T-helper 1 cell treated with Interleukin-12 subunit alpha and Interleukin-12 subunit beta and Interleukin-4 antibody, amounts not matched to agents 30 μg/mL and 1 μg/mL, for 36 hours (primary cell): ENCODE data around the gene STX8.

Source experiments
- H3K27ac Mint-ChIP-seq: one replicate; pipeline ENCODE4 v1.8.0; 2021; ENCODE audit warnings: mild to moderate bottlenecking, mixed read lengths
- H3K27me3 Mint-ChIP-seq: one replicate; pipeline ENCODE4 v1.8.0; 2021; ENCODE audit warnings: low read depth, mixed read lengths
- H3K36me3 Mint-ChIP-seq: one replicate; pipeline ENCODE4 v1.8.0; 2021; ENCODE audit warnings: low read depth, mixed read lengths
- H3K4me1 Mint-ChIP-seq: one replicate; pipeline ENCODE4 v1.8.0; 2021; ENCODE audit warnings: low read depth, mixed read lengths
- H3K4me3 Mint-ChIP-seq: one replicate; pipeline ENCODE4 v1.8.0; 2021; ENCODE audit warnings: mild to moderate bottlenecking, moderate library complexity, mixed read lengths
- H3K9me3 Mint-ChIP-seq: one replicate; pipeline ENCODE4 v1.8.0; 2021; ENCODE audit warnings: mixed read lengths

STX8 gene

DNA sequence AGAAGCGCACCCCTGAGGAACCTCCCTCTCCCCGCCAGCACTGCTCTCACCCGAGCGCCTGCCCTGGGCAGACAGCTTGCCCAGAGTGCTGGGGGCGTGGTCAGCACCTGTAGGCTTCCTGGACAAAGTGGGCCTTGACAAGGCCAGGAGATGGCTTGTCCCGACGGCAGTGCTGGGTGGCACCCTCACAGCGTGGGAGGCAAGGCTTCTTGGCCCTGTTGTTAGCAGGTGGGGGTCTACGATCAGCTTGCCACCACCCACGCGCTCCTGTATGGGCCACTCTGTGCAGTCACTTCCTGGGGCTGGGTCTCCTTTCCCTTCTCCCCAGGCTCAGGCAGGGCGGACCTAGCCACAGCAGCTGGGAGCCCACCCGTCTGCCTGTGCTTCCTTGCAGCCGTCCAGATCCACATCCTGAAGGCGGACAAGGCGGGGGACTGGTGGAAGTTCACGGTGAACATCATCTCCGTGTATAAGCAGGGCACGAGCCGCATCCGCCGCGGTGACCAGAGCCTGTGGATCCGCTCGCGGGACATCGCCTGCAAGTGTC, 336.3 kb downstream of the STX8 start:
- Mint-ChIP-seq H3K4me1 (peaks cover 9% of the 10 kb centered on the region), H3K4me3 (peak overlapping the region; percentile 73), H3K9me3 (no peaks in the 10 kb centered on the region), H3K27ac (peak overlapping the region; percentile 20), H3K27me3 (no peaks in the 10 kb centered on the region), H3K36me3 (no peaks in the 10 kb centered on the region)

DNA sequence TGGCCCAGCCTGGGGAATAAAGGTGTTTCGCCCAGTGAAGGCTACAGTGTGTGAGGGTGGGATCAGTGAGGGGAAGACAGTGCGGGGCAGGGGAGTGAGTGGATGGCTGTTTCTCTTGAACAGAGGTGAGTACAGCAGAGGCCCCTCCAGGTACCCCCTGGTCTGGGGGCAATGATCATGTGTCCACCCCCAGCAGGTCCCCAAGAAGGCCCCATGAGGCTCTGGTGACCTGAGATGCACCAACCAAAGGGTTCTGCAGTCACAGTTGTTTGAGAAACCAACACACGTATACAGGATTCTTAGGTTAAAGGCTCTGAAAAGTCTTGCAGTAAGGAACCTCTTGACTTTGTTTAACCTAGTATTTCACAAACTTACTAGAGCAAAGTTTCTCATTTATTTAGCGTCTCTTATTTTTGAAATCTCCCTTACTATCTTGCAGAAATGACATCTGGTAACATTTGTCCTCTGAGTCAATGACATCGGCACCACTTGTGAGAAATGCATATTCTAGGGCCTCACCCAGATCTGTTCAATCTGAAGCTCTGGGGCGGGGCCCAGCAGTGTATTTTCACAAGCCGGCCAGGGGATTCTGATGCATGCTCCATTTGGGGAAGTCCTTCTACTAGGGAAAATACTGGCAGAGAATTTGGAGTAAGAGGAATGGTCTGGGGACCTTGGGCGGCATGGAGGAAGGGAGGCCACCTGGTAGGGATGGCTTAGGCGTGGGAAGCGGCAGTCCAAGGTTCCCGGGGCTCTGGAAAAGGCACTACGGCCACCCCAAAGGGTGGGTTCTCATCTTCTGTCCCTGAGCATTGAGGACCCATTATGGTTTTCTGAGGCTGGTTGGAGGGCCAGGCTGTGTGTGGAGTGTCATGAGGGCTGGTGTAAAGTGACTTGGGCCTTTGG, 337.0 kb downstream of the STX8 start:
- H3K27me3 Mint-ChIP-seq, result no peaks in the 10 kb centered on the region
- peak overlapping the region; percentile 10 for H3K27ac Mint-ChIP-seq
- peaks cover 9% of the 10 kb centered on the region for H3K4me1 Mint-ChIP-seq
- H3K4me3 Mint-ChIP-seq, result peak overlapping the region; percentile 29
- no peaks in the 10 kb centered on the region for H3K9me3 Mint-ChIP-seq
- no peaks in the 10 kb centered on the region for H3K36me3 Mint-ChIP-seq

DNA sequence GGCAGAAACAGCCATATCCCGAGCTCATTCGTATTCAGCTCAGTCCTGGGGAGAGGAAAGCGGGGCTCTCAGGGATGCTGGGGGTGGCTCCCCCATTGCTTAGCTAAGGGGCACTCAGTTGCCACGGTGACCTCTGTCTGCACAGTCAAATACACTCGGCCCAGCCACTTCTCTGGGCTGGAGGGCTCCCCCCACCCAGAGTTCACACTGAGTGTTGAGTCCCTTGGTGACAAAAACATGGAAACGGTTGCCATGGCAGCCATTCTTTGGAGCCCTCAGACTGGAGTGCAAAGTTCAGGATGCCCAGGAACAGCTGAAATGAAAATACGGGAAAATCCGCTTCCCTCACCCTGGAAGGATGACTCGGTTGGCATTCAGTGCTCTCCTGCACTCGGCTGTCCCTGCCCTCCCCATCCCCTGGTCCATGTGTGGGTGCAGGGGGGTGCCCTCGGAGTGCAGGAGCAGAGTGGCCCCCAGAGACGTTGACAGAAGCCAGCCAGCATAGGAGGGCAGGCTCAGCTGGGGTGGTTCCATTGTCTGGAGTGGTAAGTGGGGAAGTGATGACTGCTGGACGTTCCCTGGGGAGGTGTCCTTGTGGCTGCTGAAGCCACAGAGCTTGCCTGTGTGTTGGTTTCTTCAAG, 337.8 kb downstream of the STX8 start:
- H3K4me3 Mint-ChIP-seq, result no peak overlapping the region
- H3K36me3 Mint-ChIP-seq, result no peaks in the 10 kb centered on the region
- H3K27ac Mint-ChIP-seq, result no peak overlapping the region
- H3K9me3 Mint-ChIP-seq, result no peaks in the 10 kb centered on the region
- peaks cover 9% of the 10 kb centered on the region for H3K4me1 Mint-ChIP-seq
- no peaks in the 10 kb centered on the region for H3K27me3 Mint-ChIP-seq

DNA sequence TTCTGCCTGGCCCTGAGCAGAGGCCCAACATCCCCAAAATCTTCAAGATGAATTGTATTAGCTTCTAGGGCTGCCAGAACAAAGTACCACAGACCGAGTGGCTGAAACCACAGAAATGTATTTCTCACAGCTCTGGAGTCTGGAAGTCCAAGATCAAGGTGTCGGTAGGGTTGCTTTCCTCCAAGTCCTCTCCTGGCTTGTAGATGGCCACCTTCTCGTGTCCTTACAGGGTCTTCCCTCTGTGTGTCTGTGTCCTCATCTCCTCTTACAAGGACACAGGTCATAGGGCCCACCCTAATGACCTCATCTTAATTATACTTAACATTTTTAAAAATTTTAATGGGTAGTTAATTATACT, 338.6 kb downstream of the STX8 start:
- Mint-ChIP-seq H3K4me1 (peaks cover 9% of the 10 kb centered on the region), H3K4me3 (no peak overlapping the region), H3K27ac (no peak overlapping the region), H3K9me3 (no peaks in the 10 kb centered on the region), H3K36me3 (no peaks in the 10 kb centered on the region), H3K27me3 (no peaks in the 10 kb centered on the region)

DNA sequence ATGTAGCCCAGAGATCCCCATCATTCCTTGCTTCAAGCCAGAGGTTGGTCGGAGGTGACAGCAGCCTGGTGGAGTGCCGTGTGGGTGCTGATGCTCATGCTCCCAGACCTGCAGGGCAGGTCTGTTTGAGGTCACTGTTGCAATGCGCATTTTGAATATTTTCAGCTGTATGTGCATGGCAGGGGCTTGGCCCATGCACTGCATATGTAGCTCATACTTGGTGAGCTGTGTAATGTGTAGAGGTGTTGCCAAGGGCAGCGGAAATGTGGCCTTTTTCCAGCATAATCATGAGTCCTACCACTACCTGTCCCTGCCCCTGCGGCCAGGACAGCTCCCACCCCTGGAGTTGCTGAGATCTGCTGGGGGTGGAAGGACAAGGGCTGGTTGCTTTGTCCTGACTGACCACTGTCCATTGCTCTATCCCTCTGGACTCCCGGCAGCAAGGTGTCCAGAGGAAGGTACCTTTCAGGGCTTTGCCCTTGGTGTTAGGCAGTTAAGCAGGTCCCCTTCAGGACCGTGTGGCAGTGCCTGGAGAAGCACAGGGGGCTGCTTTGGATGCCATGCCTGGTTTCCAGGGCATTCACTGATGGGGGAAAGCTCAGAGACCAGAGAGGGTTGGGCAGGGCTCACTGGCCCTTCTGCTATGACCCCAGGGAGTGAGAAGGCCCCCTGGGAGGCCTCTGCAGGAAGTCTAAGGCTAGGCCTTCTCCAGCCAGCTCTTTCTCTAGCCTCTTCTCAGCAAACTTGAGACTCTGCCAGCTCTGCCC, 339.2 kb downstream of the STX8 start:
- no peak overlapping the region for H3K4me3 Mint-ChIP-seq
- H3K36me3 Mint-ChIP-seq, result no peaks in the 10 kb centered on the region

DNA sequence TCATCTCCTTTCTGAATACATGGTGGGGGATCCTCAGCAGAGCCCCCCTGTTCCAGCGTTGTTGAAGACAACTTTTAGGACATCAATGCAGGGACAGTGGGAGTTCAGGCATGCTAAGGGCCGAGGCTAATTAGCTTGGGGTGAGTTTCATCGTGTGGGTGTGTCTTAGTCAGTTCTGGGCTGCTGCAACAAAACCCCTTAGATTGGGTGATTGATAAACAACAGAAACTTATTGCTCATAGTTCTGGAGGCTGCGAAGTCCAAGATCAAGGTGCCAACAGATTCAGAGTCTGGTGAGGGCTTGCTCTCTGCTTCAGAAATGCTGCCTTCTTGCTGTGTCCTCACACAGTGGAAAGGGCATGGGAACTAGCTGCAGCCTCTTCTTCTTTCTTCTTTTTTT, 340.3 kb downstream of the STX8 start:
- H3K4me1 Mint-ChIP-seq, result peaks cover 9% of the 10 kb centered on the region
- H3K4me3 Mint-ChIP-seq, result no peak overlapping the region
- no peak overlapping the region for H3K27ac Mint-ChIP-seq
- no peaks in the 10 kb centered on the region for H3K36me3 Mint-ChIP-seq
- no peaks in the 10 kb centered on the region for H3K27me3 Mint-ChIP-seq
- no peaks in the 10 kb centered on the region for H3K9me3 Mint-ChIP-seq

More for the DNA sequence above, 339.2 kb downstream of the STX8 start:
- no peaks in the 10 kb centered on the region for H3K27me3 Mint-ChIP-seq
- no peak overlapping the region for H3K27ac Mint-ChIP-seq
- H3K4me1 Mint-ChIP-seq, result peaks cover 9% of the 10 kb centered on the region
- no peaks in the 10 kb centered on the region for H3K9me3 Mint-ChIP-seq

DNA sequence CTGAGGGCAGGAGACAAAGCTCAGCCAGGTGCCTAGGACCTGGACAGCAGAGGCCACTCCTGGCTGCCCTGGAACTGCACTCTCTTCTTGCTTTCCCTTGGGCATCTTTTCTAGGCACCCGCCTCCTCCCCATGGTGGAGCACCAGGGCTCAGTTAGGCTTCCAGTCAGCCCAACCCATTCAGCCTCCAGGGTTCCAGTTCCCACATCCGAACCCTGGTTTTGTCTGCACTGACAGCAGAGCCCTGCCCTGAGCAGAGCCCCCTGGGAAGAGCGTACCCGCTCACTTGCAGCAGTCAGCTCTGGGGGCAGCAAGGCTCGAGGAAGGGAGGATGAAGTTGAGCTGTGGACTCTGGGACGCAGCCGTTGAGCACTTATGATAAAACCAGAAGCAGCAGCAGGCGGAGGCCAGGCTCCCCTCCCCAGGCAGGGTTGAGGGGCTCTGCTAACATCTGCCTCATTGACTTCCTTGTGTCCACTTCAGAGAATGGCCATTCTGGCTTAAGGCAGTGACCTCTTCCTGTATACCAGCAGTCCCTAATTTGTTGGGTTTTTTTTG, 341.2 kb downstream of the STX8 start:
- Mint-ChIP-seq H3K27me3 (no peaks in the 10 kb centered on the region), H3K4me1 (peaks cover 7% of the 10 kb centered on the region), H3K9me3 (no peaks in the 10 kb centered on the region), H3K36me3 (no peaks in the 10 kb centered on the region), H3K4me3 (no peak overlapping the region), H3K27ac (no peak overlapping the region)

DNA sequence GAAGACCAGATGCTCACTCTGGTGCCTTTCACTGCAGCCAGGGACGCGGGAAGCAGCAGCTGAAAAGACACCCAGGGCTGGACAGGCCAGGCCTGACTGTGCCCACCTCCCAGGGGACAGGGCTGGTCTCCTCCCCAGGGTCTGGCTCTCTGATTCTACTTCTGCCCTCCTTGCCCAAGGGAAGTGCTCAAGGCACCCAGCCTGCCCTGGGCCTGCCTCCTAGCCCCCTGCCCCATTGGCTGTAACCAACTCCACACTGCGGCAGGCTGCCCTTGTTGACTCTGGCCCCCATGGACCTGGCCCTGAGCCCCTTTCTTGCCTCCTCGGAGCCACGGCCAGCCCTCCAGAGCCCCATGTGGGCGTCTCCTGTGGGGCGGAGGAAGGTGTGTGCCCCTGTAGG, 341.9 kb downstream of the STX8 start:
- Mint-ChIP-seq H3K9me3 (no peaks in the 10 kb centered on the region), H3K27me3 (no peaks in the 10 kb centered on the region), H3K4me3 (no peak overlapping the region), H3K27ac (no peak overlapping the region), H3K4me1 (peaks cover 1% of the 10 kb centered on the region), H3K36me3 (no peaks in the 10 kb centered on the region)

DNA sequence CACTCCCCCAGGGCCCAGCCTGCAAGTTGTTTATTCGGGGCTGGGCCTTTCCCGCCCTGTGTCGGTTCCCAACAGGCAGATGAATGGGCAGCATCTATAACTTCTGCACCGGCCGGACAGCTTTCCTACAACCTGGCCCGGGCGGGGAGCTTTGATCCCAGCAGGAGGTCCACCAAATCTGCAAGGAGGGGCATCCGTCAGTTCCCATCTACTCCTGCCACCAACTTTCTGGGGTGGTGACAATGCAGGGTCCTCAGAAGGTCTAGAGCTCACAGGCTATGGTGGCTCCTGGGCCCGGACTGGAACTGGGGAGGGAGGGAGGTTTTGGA, 342.4 kb downstream of the STX8 start:
- H3K27me3 Mint-ChIP-seq, result no peaks in the 10 kb centered on the region
- no peaks in the 10 kb centered on the region for H3K36me3 Mint-ChIP-seq
- no peaks in the 10 kb centered on the region for H3K4me1 Mint-ChIP-seq
- no peaks in the 10 kb centered on the region for H3K9me3 Mint-ChIP-seq
- no peak overlapping the region for H3K4me3 Mint-ChIP-seq
- H3K27ac Mint-ChIP-seq, result no peak overlapping the region

DNA sequence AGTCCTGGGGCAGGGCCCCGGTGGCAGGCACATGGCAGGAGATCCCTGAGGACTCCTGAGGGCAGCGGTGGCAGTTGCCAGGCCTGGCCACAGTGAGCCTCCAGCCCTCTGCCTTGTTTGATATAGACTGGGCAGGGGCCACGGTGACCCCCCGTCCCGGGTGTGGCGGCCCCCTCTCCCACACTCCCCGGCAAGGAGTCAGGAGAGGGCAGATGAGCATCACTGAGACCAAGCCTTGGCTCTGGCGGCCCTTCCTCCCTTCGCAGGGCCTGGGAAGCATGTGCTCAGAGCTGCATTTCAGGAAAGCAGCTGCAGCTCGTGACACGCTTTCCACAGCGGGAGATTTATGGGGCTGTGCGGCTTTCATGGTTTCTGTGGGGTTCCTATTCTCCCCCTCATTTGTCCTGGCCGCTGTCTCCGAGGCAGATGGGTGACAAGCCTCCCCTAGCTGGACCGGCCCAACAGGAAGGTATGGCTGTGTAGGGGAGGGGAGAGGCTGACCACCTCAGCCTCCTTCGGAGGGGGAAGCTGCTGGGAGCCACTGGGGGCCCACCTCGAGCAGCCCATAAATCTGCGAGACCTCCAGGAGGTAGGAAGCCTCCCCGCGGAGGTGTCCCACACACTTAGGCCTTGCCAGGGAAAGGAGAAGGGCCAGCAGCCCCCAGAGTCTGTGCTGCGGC, 342.9 kb downstream of the STX8 start:
- H3K27me3 Mint-ChIP-seq, result no peaks in the 10 kb centered on the region
- H3K4me1 Mint-ChIP-seq, result no peaks in the 10 kb centered on the region
- no peak overlapping the region for H3K4me3 Mint-ChIP-seq
- no peaks in the 10 kb centered on the region for H3K36me3 Mint-ChIP-seq
- no peaks in the 10 kb centered on the region for H3K9me3 Mint-ChIP-seq
- H3K27ac Mint-ChIP-seq, result no peak overlapping the region

DNA sequence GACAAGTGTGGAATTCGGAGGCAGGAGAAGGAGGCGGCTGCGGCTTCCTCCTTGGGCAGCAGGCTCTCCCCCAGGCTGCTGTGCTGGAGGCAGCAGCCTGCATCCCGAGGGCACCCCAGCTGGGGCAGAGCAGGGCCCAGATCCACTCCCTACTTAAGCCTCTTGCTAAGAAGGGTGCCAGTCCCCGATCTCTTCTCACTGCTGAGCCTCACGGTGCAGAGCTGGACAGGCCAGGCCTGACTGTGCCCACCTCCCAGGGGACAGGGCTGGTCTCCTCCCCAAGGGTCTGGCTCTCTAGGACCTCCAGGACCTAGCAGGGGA, 343.5 kb downstream of the STX8 start:
- no peak overlapping the region for H3K27ac Mint-ChIP-seq
- H3K4me3 Mint-ChIP-seq, result no peak overlapping the region
- H3K4me1 Mint-ChIP-seq, result no peaks in the 10 kb centered on the region
- H3K27me3 Mint-ChIP-seq, result no peaks in the 10 kb centered on the region
- H3K9me3 Mint-ChIP-seq, result no peaks in the 10 kb centered on the region
- H3K36me3 Mint-ChIP-seq, result no peaks in the 10 kb centered on the region

DNA sequence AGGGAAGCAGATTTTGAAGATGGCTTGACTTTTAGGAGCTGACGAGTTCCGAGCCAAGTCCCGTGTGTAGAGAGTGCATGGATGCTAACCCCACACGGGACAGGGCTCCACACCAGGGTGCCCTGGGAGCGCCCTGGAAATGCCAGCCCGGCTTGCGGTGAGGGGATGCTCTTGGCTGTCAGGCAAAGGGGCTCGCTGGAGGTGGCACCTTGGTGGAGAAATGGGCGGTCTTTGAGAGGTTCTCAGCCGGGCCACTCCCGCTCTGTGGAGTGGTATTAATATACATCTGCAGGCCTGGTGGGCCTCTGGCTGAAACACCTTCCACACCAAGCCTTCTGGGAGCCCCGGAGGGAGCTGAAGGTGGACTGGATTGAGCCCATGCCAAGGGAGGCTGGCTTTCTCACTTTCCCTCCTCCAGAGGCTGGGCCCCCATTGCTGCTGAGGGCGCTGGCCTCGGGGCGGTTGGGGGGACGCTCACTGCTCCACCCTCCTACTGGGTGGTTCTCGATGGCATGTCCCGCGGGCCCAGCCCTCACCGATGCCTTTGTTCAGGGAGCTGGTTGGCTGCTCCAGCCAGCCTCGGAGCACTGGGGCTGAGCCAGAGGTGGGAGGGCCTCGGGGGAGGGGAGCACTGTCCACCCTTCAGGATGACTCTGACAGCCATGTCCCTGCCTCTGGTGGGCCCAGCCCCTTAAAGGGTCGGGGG, 344.0 kb downstream of the STX8 start:
- Mint-ChIP-seq H3K9me3 (no peaks in the 10 kb centered on the region), H3K27me3 (no peaks in the 10 kb centered on the region), H3K4me3 (no peak overlapping the region), H3K27ac (no peak overlapping the region), H3K36me3 (no peaks in the 10 kb centered on the region), H3K4me1 (no peaks in the 10 kb centered on the region)

DNA sequence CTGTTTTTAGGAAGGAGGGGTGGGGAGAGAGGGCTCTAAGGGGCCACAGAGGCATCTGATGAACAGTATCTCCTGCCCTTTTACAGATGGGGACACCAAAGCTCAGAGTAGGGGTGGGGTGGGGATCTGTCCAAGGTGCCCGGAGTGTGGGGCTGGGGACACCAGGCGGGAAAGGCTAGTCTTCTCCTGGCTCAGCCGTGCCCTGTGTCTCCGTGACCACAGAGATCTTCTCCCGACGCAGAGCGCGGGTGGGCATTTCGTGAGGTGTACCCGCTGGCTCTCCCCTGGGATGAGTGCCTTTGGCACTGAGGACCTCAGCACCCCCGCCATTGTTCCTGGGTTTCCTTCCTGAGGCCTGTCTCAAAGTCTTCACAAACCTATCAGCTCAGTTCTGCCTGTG, 344.8 kb downstream of the STX8 start:
- Mint-ChIP-seq H3K27ac (no peak overlapping the region), H3K4me3 (no peak overlapping the region), H3K27me3 (no peaks in the 10 kb centered on the region), H3K36me3 (no peaks in the 10 kb centered on the region), H3K9me3 (no peaks in the 10 kb centered on the region), H3K4me1 (no peaks in the 10 kb centered on the region)

DNA sequence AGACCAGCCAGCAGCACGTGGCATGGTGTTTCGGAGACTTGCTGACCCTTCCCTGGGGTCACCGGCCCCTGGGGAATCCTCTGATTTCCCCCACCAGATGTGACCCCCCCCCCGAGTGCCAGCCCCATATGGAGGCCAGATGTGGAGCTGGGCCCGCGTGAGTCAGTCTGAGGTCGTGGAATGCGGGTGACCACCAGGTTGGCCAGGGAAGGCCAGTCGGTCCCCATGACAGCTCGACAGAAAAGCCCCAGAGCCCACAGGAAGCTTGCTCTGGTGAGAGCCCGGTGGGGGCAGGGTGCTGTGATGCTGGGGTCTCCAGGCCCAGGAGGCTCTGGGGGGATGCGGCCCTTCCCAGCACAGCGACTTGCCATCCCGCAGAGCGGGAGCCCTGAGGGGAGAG, 345.3 kb downstream of the STX8 start:
- Mint-ChIP-seq H3K4me3 (no peak overlapping the region), H3K27ac (no peak overlapping the region), H3K36me3 (no peaks in the 10 kb centered on the region), H3K27me3 (no peaks in the 10 kb centered on the region), H3K9me3 (no peaks in the 10 kb centered on the region), H3K4me1 (no peaks in the 10 kb centered on the region)
